ENCODE results near the gene STARD13.

- TF ChIP-seq POLR2A (IDR thresholded peaks at IDR 0.05) (no peak), POLR2AphosphoS5 (IDR thresholded peaks at IDR 0.05) (no peak)
Observed at GRCh38 chr13:33189470-33189869, 96.1 kb downstream of the STARD13 start.
